GM23338 (cell line): Measurements from ENCODE around the gene DIP2C. TPM values are rescaled to one million over a fixed set of nuclear protein-coding genes. Genes with fewer than 3 reads are reported as not detected.

Source experiments
- ATAC-seq: fragments of 200-7000 bp; cut with Tn5 transposase; 3 replicates; pipeline ENCODE4 v1.9.1; 2020
- DNase-seq: peaks from one replicate; pipeline ENCODE4 v3.0.0-alpha.2; 2015; ENCODE audit warnings: low spot score
- H2AFZ ChIP-seq: fragments of 200-600 bp; sonication (generic); 2 replicates; pipeline ENCODE4 v1.8.0; 2016; ENCODE audit warnings: antibody characterized with exemption, mild to moderate bottlenecking, moderate library complexity
- H3F3A ChIP-seq: fragments of 200-600 bp; sonication (generic); replicated peaks from 2 replicates; pipeline ENCODE4 v1.8.0; 2017; ENCODE audit warnings: antibody characterized with exemption, mixed run types, low read depth
- H3K27ac ChIP-seq: fragments of 200-600 bp; sonication (generic); 2 replicates; pipeline ENCODE4 v1.6.1; 2016; ENCODE audit warnings: low read depth
- H3K27me3 ChIP-seq: fragments of 200-600 bp; sonication (generic); 2 replicates; pipeline ENCODE4 v1.8.0; 2016; ENCODE audit warnings: mild to moderate bottlenecking, mixed run types, moderate library complexity; ENCODE audit not compliant: insufficient read depth
- H3K36me3 ChIP-seq: fragments of 200-600 bp; sonication (generic); 2 replicates; pipeline ENCODE4 v1.8.0; 2016; ENCODE audit warnings: mild to moderate bottlenecking; ENCODE audit not compliant: insufficient read depth
- H3K4me1 ChIP-seq: fragments of 200-600 bp; sonication (generic); 2 replicates; pipeline ENCODE4 v1.8.0; 2016; ENCODE audit warnings: mild to moderate bottlenecking, moderate library complexity; ENCODE audit not compliant: insufficient read depth
- H3K4me2 ChIP-seq: fragments of 200-600 bp; sonication (generic); 2 replicates; pipeline ENCODE4 v1.7.1; 2017; ENCODE audit warnings: mixed run types
- H3K4me3 ChIP-seq: fragments of 200-600 bp; sonication (generic); 2 replicates; pipeline ENCODE4 v1.6.1; 2016; ENCODE audit warnings: mixed run types
- H3K79me2 ChIP-seq: fragments of 200-600 bp; sonication (generic); replicated peaks from 2 replicates; pipeline ENCODE4 v1.8.0; 2017; ENCODE audit warnings: mild to moderate bottlenecking; ENCODE audit not compliant: insufficient read depth
- H3K9me2 ChIP-seq: fragments of 200-600 bp; sonication (generic); 2 replicates; pipeline ENCODE4 v1.8.0; 2017; ENCODE audit not compliant: insufficient read depth
- H4K20me1 ChIP-seq: fragments of 200-600 bp; sonication (generic); replicated peaks from 2 replicates; pipeline ENCODE4 v1.8.0; 2017; ENCODE audit warnings: mild to moderate bottlenecking; ENCODE audit not compliant: insufficient read depth
- H3K27ac Mint-ChIP-seq: 2 replicates; pipeline ENCODE4 v1.8.0; 2020; ENCODE audit warnings: inconsistent platforms, mild to moderate bottlenecking, moderate library complexity, mixed read lengths
- H3K27me3 Mint-ChIP-seq: 3 replicates; pipeline ENCODE4 v1.8.0; 2022; ENCODE audit warnings: low read depth, mild to moderate bottlenecking, moderate library complexity, mixed read lengths, inconsistent platforms; ENCODE audit not compliant: insufficient read depth, poor library complexity
- H3K36me3 Mint-ChIP-seq: 3 replicates; pipeline ENCODE4 v1.8.0; 2021; ENCODE audit warnings: low read depth, mild to moderate bottlenecking, inconsistent platforms, moderate library complexity, mixed read lengths
- H3K4me1 Mint-ChIP-seq: 3 replicates; pipeline ENCODE4 v1.8.0; 2020; ENCODE audit warnings: mild to moderate bottlenecking, inconsistent platforms, mixed read lengths
- H3K4me3 Mint-ChIP-seq: 3 replicates; pipeline ENCODE4 v1.8.0; 2021; ENCODE audit warnings: moderate library complexity, mild to moderate bottlenecking, inconsistent platforms, mixed read lengths
- H3K9me3 Mint-ChIP-seq: 3 replicates; pipeline ENCODE4 v1.8.0; 2020; ENCODE audit warnings: moderate library complexity, mild to moderate bottlenecking, inconsistent platforms, mixed read lengths
- EZH2phosphoT487 ChIP-seq: fragments of 200-600 bp; sonication (generic); IDR thresholded peaks from one replicate; pipeline ENCODE4 v1.8.1; 2018; ENCODE audit warnings: antibody characterized with exemption; ENCODE audit not compliant: unreplicated experiment
- NANOG ChIP-seq: IDR thresholded peaks from 2 replicates; pipeline ENCODE4 v1.6.1; 2016; ENCODE audit warnings: antibody characterized with exemption, borderline replicate concordance
- STAT1 ChIP-seq: IDR thresholded peaks from one replicate; pipeline ENCODE4 v1.6.1; 2016; ENCODE audit warnings: antibody characterized with exemption; ENCODE audit not compliant: unreplicated experiment
- ZNF114 ChIP-seq: fragments of 250-450 bp; sonication (Bioruptor Pico); IDR thresholded peaks from 2 replicates; pipeline ENCODE4 v1.5.0; 2020; ENCODE audit warnings: mild to moderate bottlenecking, moderate library complexity
- ZNF331 ChIP-seq: fragments of 250-450 bp; sonication (Bioruptor Pico); IDR thresholded peaks from 2 replicates; pipeline ENCODE4 v1.5.0; 2020; ENCODE audit warnings: low read depth, mild to moderate bottlenecking, moderate library complexity
- polyA plus RNA-seq: library from polyadenylated mRNA; unstranded; fragments of >200 nt; fragmentation: Nextera tagmentation; extraction: Ambion mirVana; gene quantifications from 2 replicates; pipeline ENCODE4 v1.2.1, GENCODE V29; 2016
- total RNA-seq: library from RNA; depleted of rRNA; stranded (reverse); fragments of >200 nt; shearing (Covaris generic); gene quantifications from 2 replicates; pipeline ENCODE4 v1.2.3, GENCODE V29; 2014
- TF ChIP-seq, protein P1 (sequence below), 2 experiments: fragments of 200-600 bp in 1 of 2; sonication (generic) in 1 of 2; conservative IDR thresholded peaks; 2 replicates each; pipeline versions ENCODE4 v1.5.1 to v1.6.1; 2016 to 2017; ENCODE audit warnings: antibody characterized with exemption in 2 of 2, low read depth in 2 of 2, mild to moderate bottlenecking in 2 of 2, moderate library complexity in 1 of 2
- TF ChIP-seq, protein P2 (sequence below): IDR thresholded peaks from 2 replicates; pipeline ENCODE4 v1.6.1; 2016; ENCODE audit warnings: antibody characterized with exemption
- TF ChIP-seq, protein P3 (sequence below): IDR thresholded peaks from one replicate; pipeline ENCODE4 v1.6.1; 2018; ENCODE audit warnings: antibody characterized with exemption; ENCODE audit not compliant: unreplicated experiment

The DIP2C gene
- total and polyA plus RNA-seq, 2 experiments from 2014 or later, result 5.1 to 7.7 TPM

DNA sequence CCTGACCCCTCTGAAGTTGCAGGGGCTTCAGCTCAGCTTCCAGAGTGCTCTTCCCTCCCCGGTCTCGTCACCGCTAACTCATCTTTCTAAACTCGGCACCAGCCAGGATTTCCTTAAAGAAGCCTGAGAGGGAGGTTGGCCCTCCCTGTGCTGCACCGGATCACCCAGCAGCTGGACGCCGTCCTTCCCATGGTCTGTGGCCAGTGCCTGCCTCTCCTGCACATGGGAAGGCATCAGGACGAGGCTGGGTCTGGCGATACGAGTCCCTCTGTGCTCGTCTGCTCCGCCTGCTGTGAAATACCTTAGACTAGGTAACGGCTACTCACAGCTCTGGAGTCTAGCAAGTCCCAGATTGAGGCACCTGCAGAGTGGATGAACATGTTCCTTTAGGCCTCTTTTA is 375.1 kb downstream of the DIP2C start (continued):
- TF ChIP-seq, protein P1, sequence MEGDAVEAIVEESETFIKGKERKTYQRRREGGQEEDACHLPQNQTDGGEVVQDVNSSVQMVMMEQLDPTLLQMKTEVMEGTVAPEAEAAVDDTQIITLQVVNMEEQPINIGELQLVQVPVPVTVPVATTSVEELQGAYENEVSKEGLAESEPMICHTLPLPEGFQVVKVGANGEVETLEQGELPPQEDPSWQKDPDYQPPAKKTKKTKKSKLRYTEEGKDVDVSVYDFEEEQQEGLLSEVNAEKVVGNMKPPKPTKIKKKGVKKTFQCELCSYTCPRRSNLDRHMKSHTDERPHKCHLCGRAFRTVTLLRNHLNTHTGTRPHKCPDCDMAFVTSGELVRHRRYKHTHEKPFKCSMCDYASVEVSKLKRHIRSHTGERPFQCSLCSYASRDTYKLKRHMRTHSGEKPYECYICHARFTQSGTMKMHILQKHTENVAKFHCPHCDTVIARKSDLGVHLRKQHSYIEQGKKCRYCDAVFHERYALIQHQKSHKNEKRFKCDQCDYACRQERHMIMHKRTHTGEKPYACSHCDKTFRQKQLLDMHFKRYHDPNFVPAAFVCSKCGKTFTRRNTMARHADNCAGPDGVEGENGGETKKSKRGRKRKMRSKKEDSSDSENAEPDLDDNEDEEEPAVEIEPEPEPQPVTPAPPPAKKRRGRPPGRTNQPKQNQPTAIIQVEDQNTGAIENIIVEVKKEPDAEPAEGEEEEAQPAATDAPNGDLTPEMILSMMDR (conservative IDR thresholded peaks at IDR 0.05; ENCODE audit: low read depth in 2 of 2), result no peak
- TF ChIP-seq STAT1 (no peak), NANOG (no peak), ZNF114 (CRISPR knock-in tag) (no peak), EZH2phosphoT487 (no peak)
- TF ChIP-seq, protein P2, sequence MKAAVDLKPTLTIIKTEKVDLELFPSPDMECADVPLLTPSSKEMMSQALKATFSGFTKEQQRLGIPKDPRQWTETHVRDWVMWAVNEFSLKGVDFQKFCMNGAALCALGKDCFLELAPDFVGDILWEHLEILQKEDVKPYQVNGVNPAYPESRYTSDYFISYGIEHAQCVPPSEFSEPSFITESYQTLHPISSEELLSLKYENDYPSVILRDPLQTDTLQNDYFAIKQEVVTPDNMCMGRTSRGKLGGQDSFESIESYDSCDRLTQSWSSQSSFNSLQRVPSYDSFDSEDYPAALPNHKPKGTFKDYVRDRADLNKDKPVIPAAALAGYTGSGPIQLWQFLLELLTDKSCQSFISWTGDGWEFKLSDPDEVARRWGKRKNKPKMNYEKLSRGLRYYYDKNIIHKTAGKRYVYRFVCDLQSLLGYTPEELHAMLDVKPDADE, result no peak

DNA sequence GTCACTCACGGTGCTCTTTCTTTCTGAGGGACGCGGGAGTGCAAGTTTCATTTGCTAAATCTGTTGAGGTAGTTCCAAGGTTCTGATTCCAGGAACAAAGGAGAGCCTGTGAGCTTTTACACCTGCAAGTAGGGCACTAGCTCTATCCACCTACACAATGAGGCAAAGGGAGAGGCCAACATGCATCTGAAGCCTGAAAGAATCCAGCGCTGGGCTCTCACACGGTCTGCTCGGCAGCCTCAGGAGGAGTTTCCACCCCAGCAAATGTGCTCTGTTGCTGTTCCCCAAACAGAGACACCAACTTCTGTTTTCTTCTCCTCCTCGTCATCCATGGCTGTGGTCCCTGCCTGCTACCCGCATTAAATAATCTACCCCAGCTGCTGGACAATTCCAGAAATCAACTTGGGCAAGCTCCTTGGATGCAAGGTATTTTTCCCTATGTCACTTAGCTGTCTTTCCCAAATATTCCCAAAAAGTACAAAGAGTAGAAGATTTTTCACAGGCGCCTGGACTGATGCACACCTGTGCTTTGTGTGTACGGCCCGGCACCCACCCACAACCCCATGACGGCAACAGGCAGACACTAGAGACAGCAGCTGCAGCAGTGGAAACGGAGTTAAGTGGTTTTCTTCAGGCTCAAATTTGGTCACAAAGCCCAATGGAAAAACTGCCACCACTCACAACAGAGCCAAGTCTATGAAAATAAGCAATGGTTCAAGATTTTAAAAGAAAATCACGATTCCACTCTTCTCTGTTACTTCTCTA is 377.4 kb downstream of the DIP2C start:
- Histone ChIP-seq H3K4me1 (peaks cover 3% of the 10 kb centered on the region; the same call in 1 of the 2 replicates), H4K20me1 (no peaks in the 10 kb centered on the region), H3K9me2 (no peaks in the 10 kb centered on the region), H3K27me3 (no peaks in the 10 kb centered on the region), H2AFZ (no peak overlapping the region), H3K79me2 (no peaks in the 10 kb centered on the region), H3K36me3 (no peaks in the 10 kb centered on the region), H3F3A (no peaks in the 10 kb centered on the region), H3K4me2 (no peak overlapping the region), H3K4me3 (no peak overlapping the region), H3K27ac (no peak overlapping the region)
- Mint-ChIP-seq H3K4me3 (no peak overlapping the region), H3K27ac (no peak overlapping the region), H3K4me1 (peaks cover 5% of the 10 kb centered on the region), H3K36me3 (0 out of 3 replicates have a peak, but pooled peaks cover 5% of the 10 kb centered on the region), H3K9me3 (no peaks in the 10 kb centered on the region), H3K27me3 (no peaks in the 10 kb centered on the region)
- TF ChIP-seq, protein P3, sequence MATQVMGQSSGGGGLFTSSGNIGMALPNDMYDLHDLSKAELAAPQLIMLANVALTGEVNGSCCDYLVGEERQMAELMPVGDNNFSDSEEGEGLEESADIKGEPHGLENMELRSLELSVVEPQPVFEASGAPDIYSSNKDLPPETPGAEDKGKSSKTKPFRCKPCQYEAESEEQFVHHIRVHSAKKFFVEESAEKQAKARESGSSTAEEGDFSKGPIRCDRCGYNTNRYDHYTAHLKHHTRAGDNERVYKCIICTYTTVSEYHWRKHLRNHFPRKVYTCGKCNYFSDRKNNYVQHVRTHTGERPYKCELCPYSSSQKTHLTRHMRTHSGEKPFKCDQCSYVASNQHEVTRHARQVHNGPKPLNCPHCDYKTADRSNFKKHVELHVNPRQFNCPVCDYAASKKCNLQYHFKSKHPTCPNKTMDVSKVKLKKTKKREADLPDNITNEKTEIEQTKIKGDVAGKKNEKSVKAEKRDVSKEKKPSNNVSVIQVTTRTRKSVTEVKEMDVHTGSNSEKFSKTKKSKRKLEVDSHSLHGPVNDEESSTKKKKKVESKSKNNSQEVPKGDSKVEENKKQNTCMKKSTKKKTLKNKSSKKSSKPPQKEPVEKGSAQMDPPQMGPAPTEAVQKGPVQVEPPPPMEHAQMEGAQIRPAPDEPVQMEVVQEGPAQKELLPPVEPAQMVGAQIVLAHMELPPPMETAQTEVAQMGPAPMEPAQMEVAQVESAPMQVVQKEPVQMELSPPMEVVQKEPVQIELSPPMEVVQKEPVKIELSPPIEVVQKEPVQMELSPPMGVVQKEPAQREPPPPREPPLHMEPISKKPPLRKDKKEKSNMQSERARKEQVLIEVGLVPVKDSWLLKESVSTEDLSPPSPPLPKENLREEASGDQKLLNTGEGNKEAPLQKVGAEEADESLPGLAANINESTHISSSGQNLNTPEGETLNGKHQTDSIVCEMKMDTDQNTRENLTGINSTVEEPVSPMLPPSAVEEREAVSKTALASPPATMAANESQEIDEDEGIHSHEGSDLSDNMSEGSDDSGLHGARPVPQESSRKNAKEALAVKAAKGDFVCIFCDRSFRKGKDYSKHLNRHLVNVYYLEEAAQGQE, result no peak
- no peak for TF ChIP-seq ZNF331 (CRISPR knock-in tag)
- TF ChIP-seq, protein P2, result no peak
- ATAC-seq (no peak), DNase-seq (no peak)
